ENCODE measurements around the gene ZBTB7A. TPM values are rescaled to one million over a fixed set of nuclear protein-coding genes. Genes with fewer than 3 reads are reported as not detected.

The ZBTB7A gene
- total RNA-seq, 1 donor from 2014 or later: 21.0 TPM

GRCh38 chr19:4052114-4052992, 14.3 kb downstream of the ZBTB7A start:
- Mint-ChIP-seq H3K27ac (peak overlapping the region; percentile 94), H3K27me3 (no peaks in the 10 kb centered on the region), H3K4me1 (ENCODE audit: unreplicated experiment) (peaks cover 20% of the 10 kb centered on the region), H3K9me3 (no peaks in the 10 kb centered on the region), H3K36me3 (peaks cover 26% of the 10 kb centered on the region), H3K4me3 (peak overlapping the region; percentile 72)
- DNase-seq (ENCODE audit: extremely low spot score, unreplicated experiment): peak; percentile 68
- no peak for TF ChIP-seq CTCF (conservative IDR thresholded peaks at IDR 0.05)

GRCh38 chr19:4051175-4052101, 15.3 kb downstream of the ZBTB7A start:
- Mint-ChIP-seq H3K27ac (peak overlapping the region; percentile 61), H3K36me3 (peaks cover 28% of the 10 kb centered on the region), H3K4me1 (ENCODE audit: unreplicated experiment) (peaks cover 20% of the 10 kb centered on the region)

GRCh38 chr19:4049432-4049831, 17.3 kb downstream of the ZBTB7A start:
- Mint-ChIP-seq H3K27ac (peak overlapping the region; percentile 68), H3K4me3 (no peak overlapping the region), H3K27me3 (no peaks in the 10 kb centered on the region)

More at GRCh38 chr19:4051175-4052101, 15.3 kb downstream of the ZBTB7A start:
- no peak for DNase-seq (ENCODE audit: extremely low spot score, unreplicated experiment)
- Mint-ChIP-seq H3K9me3 (no peaks in the 10 kb centered on the region), H3K4me3 (no peak overlapping the region), H3K27me3 (no peaks in the 10 kb centered on the region)
- no peak for TF ChIP-seq CTCF (conservative IDR thresholded peaks at IDR 0.05)

GRCh38 chr19:4046946-4047683, 19.6 kb downstream of the ZBTB7A start:
- peaks cover 18% of the 10 kb centered on the region for H3K36me3 Mint-ChIP-seq
- H3K27me3 Mint-ChIP-seq: no peaks in the 10 kb centered on the region
- no peak overlapping the region for H3K4me3 Mint-ChIP-seq
- H3K4me1 Mint-ChIP-seq (ENCODE audit: unreplicated experiment): peaks cover 9% of the 10 kb centered on the region
- H3K9me3 Mint-ChIP-seq: no peaks in the 10 kb centered on the region
- no peak for TF ChIP-seq CTCF (conservative IDR thresholded peaks at IDR 0.05)
- no peak overlapping the region for H3K27ac Mint-ChIP-seq
- DNase-seq (ENCODE audit: extremely low spot score, unreplicated experiment): no peak

More at GRCh38 chr19:4049432-4049831, 17.3 kb downstream of the ZBTB7A start:
- no peak for TF ChIP-seq CTCF (conservative IDR thresholded peaks at IDR 0.05)
- H3K4me1 Mint-ChIP-seq (ENCODE audit: unreplicated experiment): peaks cover 20% of the 10 kb centered on the region
- no peak for DNase-seq (ENCODE audit: extremely low spot score, unreplicated experiment)
- peaks cover 30% of the 10 kb centered on the region for H3K36me3 Mint-ChIP-seq
- no peaks in the 10 kb centered on the region for H3K9me3 Mint-ChIP-seq

GRCh38 chr19:4046362-4046691, 20.4 kb downstream of the ZBTB7A start:
- no peak for DNase-seq (ENCODE audit: extremely low spot score, unreplicated experiment)
- TF ChIP-seq CTCF (conservative IDR thresholded peaks at IDR 0.05): no peak
- peaks cover 8% of the 10 kb centered on the region for H3K4me1 Mint-ChIP-seq (ENCODE audit: unreplicated experiment)
- H3K27ac Mint-ChIP-seq: peak overlapping the region; percentile 80
- H3K4me3 Mint-ChIP-seq: no peak overlapping the region
- H3K36me3 Mint-ChIP-seq: peaks cover 17% of the 10 kb centered on the region
- no peaks in the 10 kb centered on the region for H3K27me3 Mint-ChIP-seq
- no peaks in the 10 kb centered on the region for H3K9me3 Mint-ChIP-seq

All from type B pancreatic cell (in vitro differentiated cells).